SK-N-SH treated with all-trans-retinoic acid at 6 μM for 48 hours (cell line): ENCODE results near the gene PTPRT.

Experiments used
- ATAC-seq: fragments of 200-7000 bp; cut with Tn5 transposase; 3 replicates; pipeline ENCODE4 v1.9.1; 2020; ENCODE audit warnings: mild to moderate bottlenecking, moderate library complexity
- ARNTL ChIP-seq: fragments of 450-650 bp; formaldehyde crosslinking; IDR thresholded peaks from 2 replicates; pipeline ENCODE4 v1.5.0; 2020; ENCODE audit warnings: low read depth, mild to moderate bottlenecking, moderate library complexity, borderline replicate concordance
- BACH2 ChIP-seq: fragments of 250-450 bp; sonication (Bioruptor Pico); IDR thresholded peaks from 2 replicates; pipeline ENCODE4 v1.9.0; 2021; ENCODE audit warnings: mild to moderate bottlenecking, borderline replicate concordance
- CSDC2 ChIP-seq: fragments of 250-450 bp; sonication (Bioruptor Pico); IDR thresholded peaks from 2 replicates; pipeline ENCODE4 v1.5.0; 2020; ENCODE audit warnings: mild to moderate bottlenecking, moderate library complexity
- ESRRG ChIP-seq: fragments of 250-450 bp; sonication (Bioruptor Pico); IDR thresholded peaks from 2 replicates; pipeline ENCODE4 v1.6.1; 2021; ENCODE audit warnings: mild to moderate bottlenecking
- ISL1 ChIP-seq: fragments of 250-450 bp; sonication (Bioruptor Pico); IDR thresholded peaks from 2 replicates; pipeline ENCODE4 v2.1.2; 2022; ENCODE audit warnings: mild to moderate bottlenecking, moderate library complexity
- PPARA ChIP-seq: fragments of 250-450 bp; sonication (Bioruptor Pico); IDR thresholded peaks from 2 replicates; pipeline ENCODE4 v1.5.0; 2020; ENCODE audit warnings: mild to moderate bottlenecking, borderline replicate concordance
- RARB ChIP-seq: fragments of 250-450 bp; sonication (Bioruptor Pico); IDR thresholded peaks from 2 replicates; pipeline ENCODE4 v1.8.0; 2021; ENCODE audit warnings: mild to moderate bottlenecking, moderate library complexity
- SNAI2 ChIP-seq: fragments of 250-450 bp; sonication (Bioruptor Pico); IDR thresholded peaks from 2 replicates; pipeline ENCODE4 v1.5.0; 2020; ENCODE audit warnings: mild to moderate bottlenecking, moderate library complexity
- TCF4 ChIP-seq: fragments of 250-450 bp; sonication (Bioruptor Pico); IDR thresholded peaks from 2 replicates; pipeline ENCODE4 v1.8.0; 2021; ENCODE audit warnings: mild to moderate bottlenecking, moderate library complexity, borderline replicate concordance
- TOX ChIP-seq: fragments of 250-450 bp; sonication (Bioruptor Pico); IDR thresholded peaks from 2 replicates; pipeline ENCODE4 v1.8.0; 2021; ENCODE audit warnings: mild to moderate bottlenecking, moderate library complexity, borderline replicate concordance
- ZFP3 ChIP-seq: fragments of 250-450 bp; sonication (Bioruptor Pico); IDR thresholded peaks from 2 replicates; pipeline ENCODE4 v1.5.0; 2020; ENCODE audit warnings: mild to moderate bottlenecking, moderate library complexity
- ZFP30 ChIP-seq: fragments of 450-650 bp; formaldehyde crosslinking; IDR thresholded peaks from 2 replicates; pipeline ENCODE4 v1.5.0; 2022; ENCODE audit warnings: mild to moderate bottlenecking, moderate library complexity
- ZNF565 ChIP-seq: fragments of 450-650 bp; formaldehyde crosslinking; conservative IDR thresholded peaks from 2 replicates; pipeline ENCODE4 v1.5.0; 2020; ENCODE audit warnings: low read depth, mild to moderate bottlenecking, moderate library complexity
- ZNF70 ChIP-seq: fragments of 450-650 bp; formaldehyde crosslinking; IDR thresholded peaks from 2 replicates; pipeline ENCODE4 v1.5.0; 2020; ENCODE audit warnings: mild to moderate bottlenecking, moderate library complexity
- ZNF8 ChIP-seq: fragments of 450-650 bp; formaldehyde crosslinking; IDR thresholded peaks from 2 replicates; pipeline ENCODE4 v1.5.0; 2020; ENCODE audit warnings: mild to moderate bottlenecking, moderate library complexity
- TF ChIP-seq, protein P1 (sequence below): fragments of 250-450 bp; sonication (Bioruptor Pico); IDR thresholded peaks from 2 replicates; pipeline ENCODE4 v1.5.1; 2020; ENCODE audit warnings: low read depth, mild to moderate bottlenecking, moderate library complexity
- TF ChIP-seq, protein P2 (sequence below): fragments of 250-450 bp; sonication (Bioruptor Pico); IDR thresholded peaks from 2 replicates; pipeline ENCODE4 v1.8.0; 2020; ENCODE audit warnings: mild to moderate bottlenecking, moderate library complexity, borderline replicate concordance
- TF ChIP-seq, protein P3 (sequence below): fragments of 250-450 bp; sonication (Bioruptor Pico); IDR thresholded peaks from 2 replicates; pipeline ENCODE4 v1.5.0; 2020; ENCODE audit warnings: mild to moderate bottlenecking, moderate library complexity
- TF ChIP-seq, protein P4 (sequence below): fragments of 250-450 bp; sonication (Bioruptor Pico); IDR thresholded peaks from 2 replicates; pipeline ENCODE4 v1.8.0; 2021; ENCODE audit warnings: low read depth, mild to moderate bottlenecking, moderate library complexity, borderline replicate concordance
- TF ChIP-seq, protein P5 (sequence below): fragments of 250-450 bp; sonication (Bioruptor Pico); IDR thresholded peaks from 2 replicates; pipeline ENCODE4 v1.5.1; 2021; ENCODE audit warnings: mild to moderate bottlenecking, moderate library complexity

The PTPRT gene

DNA sequence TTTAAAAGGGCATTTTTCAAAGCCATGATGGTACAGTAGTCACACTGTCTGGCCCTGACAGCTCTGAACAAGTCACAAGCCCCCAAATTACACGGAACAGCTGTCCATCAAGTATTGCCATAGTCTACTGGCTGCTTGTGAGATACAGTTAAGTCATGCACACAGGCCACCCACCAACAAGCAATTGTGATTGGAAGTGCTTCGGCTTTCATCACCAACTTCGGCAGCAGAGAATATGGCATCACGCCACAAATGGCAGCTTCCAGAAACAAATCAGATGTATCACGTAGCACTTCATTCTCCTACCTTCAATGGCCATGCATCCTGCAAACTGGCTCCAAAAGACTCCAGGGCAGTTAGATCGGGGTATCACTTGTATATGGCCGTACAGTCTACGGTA, 160.5 kb downstream of the PTPRT start:
- no peak for ATAC-seq
- TF ChIP-seq, protein P1, sequence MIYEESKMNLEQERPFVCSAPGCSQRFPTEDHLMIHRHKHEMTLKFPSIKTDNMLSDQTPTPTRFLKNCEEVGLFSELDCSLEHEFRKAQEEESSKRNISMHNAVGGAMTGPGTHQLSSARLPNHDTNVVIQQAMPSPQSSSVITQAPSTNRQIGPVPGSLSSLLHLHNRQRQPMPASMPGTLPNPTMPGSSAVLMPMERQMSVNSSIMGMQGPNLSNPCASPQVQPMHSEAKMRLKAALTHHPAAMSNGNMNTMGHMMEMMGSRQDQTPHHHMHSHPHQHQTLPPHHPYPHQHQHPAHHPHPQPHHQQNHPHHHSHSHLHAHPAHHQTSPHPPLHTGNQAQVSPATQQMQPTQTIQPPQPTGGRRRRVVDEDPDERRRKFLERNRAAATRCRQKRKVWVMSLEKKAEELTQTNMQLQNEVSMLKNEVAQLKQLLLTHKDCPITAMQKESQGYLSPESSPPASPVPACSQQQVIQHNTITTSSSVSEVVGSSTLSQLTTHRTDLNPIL (CRISPR knock-in tag): no peak
- TF ChIP-seq ZFP3 (CRISPR knock-in tag) (no peak), ARNTL (CRISPR knock-in tag) (no peak), ZNF565 (CRISPR knock-in tag) (no peak), TCF4 (CRISPR knock-in tag) (no peak)
- TF ChIP-seq, protein P2, sequence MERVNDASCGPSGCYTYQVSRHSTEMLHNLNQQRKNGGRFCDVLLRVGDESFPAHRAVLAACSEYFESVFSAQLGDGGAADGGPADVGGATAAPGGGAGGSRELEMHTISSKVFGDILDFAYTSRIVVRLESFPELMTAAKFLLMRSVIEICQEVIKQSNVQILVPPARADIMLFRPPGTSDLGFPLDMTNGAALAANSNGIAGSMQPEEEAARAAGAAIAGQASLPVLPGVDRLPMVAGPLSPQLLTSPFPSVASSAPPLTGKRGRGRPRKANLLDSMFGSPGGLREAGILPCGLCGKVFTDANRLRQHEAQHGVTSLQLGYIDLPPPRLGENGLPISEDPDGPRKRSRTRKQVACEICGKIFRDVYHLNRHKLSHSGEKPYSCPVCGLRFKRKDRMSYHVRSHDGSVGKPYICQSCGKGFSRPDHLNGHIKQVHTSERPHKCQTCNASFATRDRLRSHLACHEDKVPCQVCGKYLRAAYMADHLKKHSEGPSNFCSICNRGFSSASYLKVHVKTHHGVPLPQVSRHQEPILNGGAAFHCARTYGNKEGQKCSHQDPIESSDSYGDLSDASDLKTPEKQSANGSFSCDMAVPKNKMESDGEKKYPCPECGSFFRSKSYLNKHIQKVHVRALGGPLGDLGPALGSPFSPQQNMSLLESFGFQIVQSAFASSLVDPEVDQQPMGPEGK (CRISPR knock-in tag): no peak

DNA sequence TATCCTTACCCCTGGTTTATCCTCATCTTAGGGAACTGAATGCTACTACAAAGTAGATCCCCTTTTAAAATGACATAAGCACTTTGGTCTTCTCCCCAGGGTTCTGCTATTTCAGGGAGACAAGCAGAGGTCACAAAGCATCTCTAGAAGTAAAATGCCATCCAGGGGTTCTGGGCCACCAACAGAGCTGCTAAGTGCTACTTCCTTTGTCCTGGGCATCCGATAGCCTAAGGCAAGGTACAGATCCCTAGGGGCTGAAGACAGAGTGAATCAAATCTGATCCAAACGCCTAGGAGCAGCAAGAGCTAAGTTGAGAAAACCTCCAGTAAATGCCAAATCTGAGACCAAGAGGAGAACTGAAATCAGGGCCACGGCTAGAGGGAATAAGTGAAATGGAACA, 161.2 kb downstream of the PTPRT start:
- ATAC-seq: no peak

DNA sequence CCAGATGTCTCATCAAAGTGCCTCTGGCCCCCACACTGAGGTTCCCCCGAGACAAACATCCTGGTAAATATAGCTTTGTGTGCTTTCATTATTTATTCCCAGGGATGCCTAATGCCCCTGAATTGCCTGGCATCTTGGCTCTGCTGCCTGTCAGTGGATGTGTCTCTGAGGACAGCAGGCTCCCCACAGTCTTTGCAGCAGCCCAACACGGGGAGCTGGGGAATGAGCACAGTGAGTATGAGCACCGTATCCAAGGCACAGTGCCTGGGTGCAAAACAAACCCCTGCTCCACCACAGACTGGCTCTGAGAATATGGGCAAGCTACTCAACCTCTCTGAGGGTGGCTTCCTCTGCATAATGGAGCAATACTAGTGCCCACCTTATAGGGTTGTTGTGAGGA, 165.9 kb downstream of the PTPRT start:
- TF ChIP-seq, protein P1 (CRISPR knock-in tag): no peak
- TF ChIP-seq, protein P3, sequence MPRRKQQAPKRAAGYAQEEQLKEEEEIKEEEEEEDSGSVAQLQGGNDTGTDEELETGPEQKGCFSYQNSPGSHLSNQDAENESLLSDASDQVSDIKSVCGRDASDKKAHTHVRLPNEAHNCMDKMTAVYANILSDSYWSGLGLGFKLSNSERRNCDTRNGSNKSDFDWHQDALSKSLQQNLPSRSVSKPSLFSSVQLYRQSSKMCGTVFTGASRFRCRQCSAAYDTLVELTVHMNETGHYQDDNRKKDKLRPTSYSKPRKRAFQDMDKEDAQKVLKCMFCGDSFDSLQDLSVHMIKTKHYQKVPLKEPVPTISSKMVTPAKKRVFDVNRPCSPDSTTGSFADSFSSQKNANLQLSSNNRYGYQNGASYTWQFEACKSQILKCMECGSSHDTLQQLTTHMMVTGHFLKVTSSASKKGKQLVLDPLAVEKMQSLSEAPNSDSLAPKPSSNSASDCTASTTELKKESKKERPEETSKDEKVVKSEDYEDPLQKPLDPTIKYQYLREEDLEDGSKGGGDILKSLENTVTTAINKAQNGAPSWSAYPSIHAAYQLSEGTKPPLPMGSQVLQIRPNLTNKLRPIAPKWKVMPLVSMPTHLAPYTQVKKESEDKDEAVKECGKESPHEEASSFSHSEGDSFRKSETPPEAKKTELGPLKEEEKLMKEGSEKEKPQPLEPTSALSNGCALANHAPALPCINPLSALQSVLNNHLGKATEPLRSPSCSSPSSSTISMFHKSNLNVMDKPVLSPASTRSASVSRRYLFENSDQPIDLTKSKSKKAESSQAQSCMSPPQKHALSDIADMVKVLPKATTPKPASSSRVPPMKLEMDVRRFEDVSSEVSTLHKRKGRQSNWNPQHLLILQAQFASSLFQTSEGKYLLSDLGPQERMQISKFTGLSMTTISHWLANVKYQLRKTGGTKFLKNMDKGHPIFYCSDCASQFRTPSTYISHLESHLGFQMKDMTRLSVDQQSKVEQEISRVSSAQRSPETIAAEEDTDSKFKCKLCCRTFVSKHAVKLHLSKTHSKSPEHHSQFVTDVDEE (CRISPR knock-in tag): no peak
- TF ChIP-seq PPARA (no peak), ZFP3 (CRISPR knock-in tag) (no peak), BACH2 (CRISPR knock-in tag) (no peak), CSDC2 (CRISPR knock-in tag) (no peak), ARNTL (CRISPR knock-in tag) (no peak), ZNF565 (CRISPR knock-in tag) (no peak)
- ATAC-seq: no peak

More for the DNA sequence above, 161.2 kb downstream of the PTPRT start:
- TF ChIP-seq ISL1 (CRISPR knock-in tag): no peak
- TF ChIP-seq ZFP30: no peak
- TF ChIP-seq, protein P1 (CRISPR knock-in tag): no peak
- TF ChIP-seq ZNF565 (CRISPR knock-in tag): no peak
- TF ChIP-seq ESRRG (CRISPR knock-in tag): no peak
- TF ChIP-seq, protein P4, sequence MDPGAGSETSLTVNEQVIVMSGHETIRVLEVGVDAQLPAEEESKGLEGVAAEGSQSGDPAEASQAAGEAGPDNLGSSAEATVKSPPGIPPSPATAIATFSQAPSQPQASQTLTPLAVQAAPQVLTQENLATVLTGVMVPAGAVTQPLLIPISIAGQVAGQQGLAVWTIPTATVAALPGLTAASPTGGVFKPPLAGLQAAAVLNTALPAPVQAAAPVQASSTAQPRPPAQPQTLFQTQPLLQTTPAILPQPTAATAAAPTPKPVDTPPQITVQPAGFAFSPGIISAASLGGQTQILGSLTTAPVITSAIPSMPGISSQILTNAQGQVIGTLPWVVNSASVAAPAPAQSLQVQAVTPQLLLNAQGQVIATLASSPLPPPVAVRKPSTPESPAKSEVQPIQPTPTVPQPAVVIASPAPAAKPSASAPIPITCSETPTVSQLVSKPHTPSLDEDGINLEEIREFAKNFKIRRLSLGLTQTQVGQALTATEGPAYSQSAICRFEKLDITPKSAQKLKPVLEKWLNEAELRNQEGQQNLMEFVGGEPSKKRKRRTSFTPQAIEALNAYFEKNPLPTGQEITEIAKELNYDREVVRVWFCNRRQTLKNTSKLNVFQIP (CRISPR knock-in tag): no peak
- no peak for TF ChIP-seq SNAI2 (CRISPR knock-in tag)
- TF ChIP-seq ZNF70 (CRISPR knock-in tag): no peak

DNA sequence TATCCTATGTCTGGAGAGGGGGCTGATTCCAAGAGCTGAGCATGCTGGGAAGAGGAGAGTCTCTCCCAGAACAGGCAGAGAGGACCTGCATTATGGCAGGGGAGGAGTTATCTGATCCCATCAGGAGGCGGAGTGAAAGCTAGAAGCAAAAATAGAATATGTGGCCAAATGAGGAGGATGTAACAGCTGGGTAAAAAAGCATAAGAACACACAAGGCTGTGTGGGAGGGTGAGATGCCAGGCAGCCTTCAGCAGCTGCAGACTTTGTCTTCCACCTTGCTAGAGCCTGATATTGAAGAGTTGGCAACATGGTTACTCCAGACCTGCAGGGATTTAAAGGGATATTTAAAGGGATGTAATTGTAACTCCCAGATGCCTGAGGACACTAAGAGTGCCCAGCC, 167.1 kb downstream of the PTPRT start:
- ATAC-seq: no peak
- TF ChIP-seq ESRRG (CRISPR knock-in tag): no peak
- no peak for TF ChIP-seq ZNF565 (CRISPR knock-in tag)
- no peak for TF ChIP-seq TCF4 (CRISPR knock-in tag)
- TF ChIP-seq TOX (CRISPR knock-in tag): no peak
- no peak for TF ChIP-seq ZNF8 (CRISPR knock-in tag)
- TF ChIP-seq ZFP30: no peak
- TF ChIP-seq PPARA: no peak
- TF ChIP-seq, protein P5, sequence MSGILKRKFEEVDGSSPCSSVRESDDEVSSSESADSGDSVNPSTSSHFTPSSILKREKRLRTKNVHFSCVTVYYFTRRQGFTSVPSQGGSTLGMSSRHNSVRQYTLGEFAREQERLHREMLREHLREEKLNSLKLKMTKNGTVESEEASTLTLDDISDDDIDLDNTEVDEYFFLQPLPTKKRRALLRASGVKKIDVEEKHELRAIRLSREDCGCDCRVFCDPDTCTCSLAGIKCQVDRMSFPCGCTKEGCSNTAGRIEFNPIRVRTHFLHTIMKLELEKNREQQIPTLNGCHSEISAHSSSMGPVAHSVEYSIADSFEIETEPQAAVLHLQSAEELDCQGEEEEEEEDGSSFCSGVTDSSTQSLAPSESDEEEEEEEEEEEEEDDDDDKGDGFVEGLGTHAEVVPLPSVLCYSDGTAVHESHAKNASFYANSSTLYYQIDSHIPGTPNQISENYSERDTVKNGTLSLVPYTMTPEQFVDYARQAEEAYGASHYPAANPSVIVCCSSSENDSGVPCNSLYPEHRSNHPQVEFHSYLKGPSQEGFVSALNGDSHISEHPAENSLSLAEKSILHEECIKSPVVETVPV: no peak
- TF ChIP-seq, protein P3 (CRISPR knock-in tag): no peak
- TF ChIP-seq RARB (CRISPR knock-in tag): no peak
- no peak for TF ChIP-seq ISL1 (CRISPR knock-in tag)
